Endodermal cell (in vitro differentiated cells): ENCODE data around the gene TRIM46. TPM values are rescaled to one million over a fixed set of nuclear protein-coding genes. Genes with fewer than 3 reads are reported as not detected.
"Not testable (repeated sequence)": the region's sequence is repeated elsewhere in the genome, so short reads cannot be mapped to it uniquely, and the experiment has no call there.

Source experiments
- DNase-seq: peaks from one replicate; pipeline ENCODE4 v3.0.0-alpha.2; 2017
- H3K27ac ChIP-seq: 2 replicates; pipeline ENCODE4 v1.5.1; 2013; ENCODE audit warnings: mild to moderate bottlenecking, low read depth, low read length, moderate library complexity
- H3K27me3 ChIP-seq: 2 replicates; pipeline ENCODE4 v1.6.1; 2013; ENCODE audit warnings: mild to moderate bottlenecking, low read length, moderate library complexity; ENCODE audit not compliant: insufficient read depth, control insufficient read depth, poor library complexity, severe bottlenecking
- H3K36me3 ChIP-seq: 2 replicates; pipeline ENCODE4 v1.7.0; 2013; ENCODE audit warnings: mild to moderate bottlenecking, low read length, moderate library complexity; ENCODE audit not compliant: control insufficient read depth, insufficient read depth
- H3K4me1 ChIP-seq: one replicate; pipeline ENCODE4 v1.7.0; 2013; ENCODE audit warnings: low read length; ENCODE audit not compliant: control insufficient read depth, insufficient read depth
- H3K4me3 ChIP-seq: 2 replicates; pipeline ENCODE4 v1.5.1; 2013; ENCODE audit warnings: mild to moderate bottlenecking, low read length, moderate library complexity
- H3K9ac ChIP-seq: 2 replicates; pipeline ENCODE4 v1.6.1; 2013; ENCODE audit warnings: mild to moderate bottlenecking, low read length, moderate library complexity; ENCODE audit not compliant: poor library complexity, severe bottlenecking; ENCODE audit errors: extremely low read depth
- H3K9me3 ChIP-seq: 2 replicates; pipeline ENCODE4 v1.6.1; 2013; ENCODE audit warnings: mild to moderate bottlenecking, low read length, moderate library complexity; ENCODE audit not compliant: control insufficient read depth
- H3K27ac Mint-ChIP-seq: 2 replicates; pipeline ENCODE4 v1.8.0; 2020; ENCODE audit warnings: mixed read lengths
- H3K27me3 Mint-ChIP-seq: 2 replicates; pipeline ENCODE4 v1.8.0; 2021; ENCODE audit warnings: mild to moderate bottlenecking, mixed read lengths; ENCODE audit not compliant: insufficient read depth
- H3K36me3 Mint-ChIP-seq: 2 replicates; pipeline ENCODE4 v1.8.0; 2020; ENCODE audit warnings: low read depth, mixed read lengths
- H3K4me1 Mint-ChIP-seq: 2 replicates; pipeline ENCODE4 v1.8.0; 2020; ENCODE audit warnings: mixed read lengths
- H3K4me3 Mint-ChIP-seq: 2 replicates; pipeline ENCODE4 v1.8.0; 2020; ENCODE audit warnings: mild to moderate bottlenecking, moderate library complexity, mixed read lengths
- H3K9me3 Mint-ChIP-seq: 2 replicates; pipeline ENCODE4 v1.8.0; 2020; ENCODE audit warnings: mild to moderate bottlenecking, mixed read lengths
- WGBS, 2 experiments: methylation state at CpG; one replicate each; pipeline versions ENCODE4 v1.1.5 to v1.1.7; 2013; ENCODE audit warnings: missing lambda C conversion rate in 2 of 2, mixed read lengths in 1 of 2; ENCODE audit not compliant: insufficient coverage in 1 of 2, insufficient read length in 1 of 2; 5-methylcytosine and 5-hydroxymethylcytosine counted together
- total RNA-seq, 2 donors: library from RNA; stranded (reverse); fragmentation: NEBNext Ultra II Directional in 1 of 2; extraction: Animal tissue kit (Norgen Biotek cat#: 25700) in 1 of 2; gene quantifications; 2 replicates in 1 of 2; 3 replicates in 1 of 2; pipeline ENCODE4 v1.2.1, GENCODE V29; 2021
- TF ChIP-seq, protein P1 (sequence below): fragments of 200-600 bp; sonication (generic); conservative IDR thresholded peaks from 2 replicates; pipeline ENCODE4 v1.5.0; 2021; ENCODE audit warnings: antibody characterized with exemption, mild to moderate bottlenecking

TRIM46 gene
- total RNA-seq, 2 donors from 2014 or later, result 5.1 to 7.1 TPM

DNA sequence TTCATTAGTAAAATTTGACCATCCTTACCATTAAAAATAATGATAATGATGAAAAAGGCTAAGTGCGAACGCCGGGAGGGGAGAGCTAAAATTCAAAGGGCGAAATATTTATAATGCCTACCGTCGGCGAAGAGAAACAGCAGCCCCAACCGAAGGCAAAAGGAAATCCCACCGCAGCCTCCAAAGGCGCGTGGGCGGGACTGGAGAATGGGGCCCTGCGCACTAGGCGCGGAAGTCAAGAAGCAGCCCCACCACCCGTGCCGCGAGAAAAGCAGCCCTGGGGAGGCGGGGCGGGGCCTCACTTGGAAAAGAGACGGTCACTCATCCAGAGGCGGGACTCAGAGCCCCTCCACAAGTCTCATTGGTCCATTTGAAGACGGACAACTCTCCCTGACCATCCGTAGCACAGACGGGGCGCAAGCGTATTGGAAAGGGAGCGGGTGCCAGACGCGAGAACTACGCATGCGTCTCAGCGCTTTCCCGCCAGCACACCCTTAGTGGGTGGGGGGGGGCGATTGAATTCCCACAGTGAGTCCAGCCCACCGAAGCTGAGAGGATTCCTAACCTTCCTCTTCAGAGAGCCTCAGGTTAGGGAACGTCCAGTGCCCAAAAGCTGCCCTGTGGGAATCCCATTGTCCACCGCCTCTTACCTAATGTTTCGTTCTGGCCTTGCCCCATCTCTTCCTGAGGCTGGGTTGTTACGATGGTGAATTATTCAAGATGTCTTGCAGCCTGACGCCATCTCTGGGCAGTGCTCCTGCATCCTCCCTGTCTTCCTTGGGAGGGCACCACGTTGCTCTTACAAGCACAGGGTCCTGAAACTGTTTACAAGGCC, 53.8 kb downstream of the TRIM46 start:
- no peaks in the 10 kb centered on the region for H3K36me3 ChIP-seq
- peak overlapping the region; percentile 87 for H3K4me3 Mint-ChIP-seq
- WGBS, 2 experiments, result 2% methylated on average over 29 to 42 of the region's 42 CpGs

DNA sequence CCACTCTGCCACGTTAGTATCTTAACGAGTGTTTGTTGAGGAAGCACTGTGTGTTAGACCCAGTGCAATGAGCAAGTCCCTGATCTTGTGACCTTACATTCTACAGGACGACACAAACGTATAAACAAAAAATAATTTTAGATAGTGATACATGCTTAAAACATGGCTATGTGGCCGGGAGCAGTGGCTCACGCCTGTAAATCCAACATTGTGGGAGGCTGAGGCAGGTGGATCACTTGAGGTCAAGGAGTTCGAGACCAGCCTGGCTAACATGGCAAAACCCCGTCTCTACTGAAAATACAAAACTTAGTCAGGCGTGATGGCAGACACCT, 54.4 kb downstream of the TRIM46 start:
- H3K27ac Mint-ChIP-seq, result peak overlapping the region; percentile 97
- TF ChIP-seq, protein P1, sequence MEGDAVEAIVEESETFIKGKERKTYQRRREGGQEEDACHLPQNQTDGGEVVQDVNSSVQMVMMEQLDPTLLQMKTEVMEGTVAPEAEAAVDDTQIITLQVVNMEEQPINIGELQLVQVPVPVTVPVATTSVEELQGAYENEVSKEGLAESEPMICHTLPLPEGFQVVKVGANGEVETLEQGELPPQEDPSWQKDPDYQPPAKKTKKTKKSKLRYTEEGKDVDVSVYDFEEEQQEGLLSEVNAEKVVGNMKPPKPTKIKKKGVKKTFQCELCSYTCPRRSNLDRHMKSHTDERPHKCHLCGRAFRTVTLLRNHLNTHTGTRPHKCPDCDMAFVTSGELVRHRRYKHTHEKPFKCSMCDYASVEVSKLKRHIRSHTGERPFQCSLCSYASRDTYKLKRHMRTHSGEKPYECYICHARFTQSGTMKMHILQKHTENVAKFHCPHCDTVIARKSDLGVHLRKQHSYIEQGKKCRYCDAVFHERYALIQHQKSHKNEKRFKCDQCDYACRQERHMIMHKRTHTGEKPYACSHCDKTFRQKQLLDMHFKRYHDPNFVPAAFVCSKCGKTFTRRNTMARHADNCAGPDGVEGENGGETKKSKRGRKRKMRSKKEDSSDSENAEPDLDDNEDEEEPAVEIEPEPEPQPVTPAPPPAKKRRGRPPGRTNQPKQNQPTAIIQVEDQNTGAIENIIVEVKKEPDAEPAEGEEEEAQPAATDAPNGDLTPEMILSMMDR, result no peak
- H3K4me3 Mint-ChIP-seq, result peak overlapping the region; percentile 87
- no peaks in the 10 kb centered on the region for H3K4me1 ChIP-seq
- no peak for DNase-seq
- 84 to 85% methylated on average over 7 to 9 of the region's 9 CpGs for WGBS, 2 experiments
- peak overlapping the region; percentile 95 for H3K4me3 ChIP-seq
- no peaks in the 10 kb centered on the region for H3K9me3 Mint-ChIP-seq
- peak overlapping the region; percentile 86 for H3K27ac ChIP-seq
- H3K36me3 Mint-ChIP-seq, result peaks cover 2% of the 10 kb centered on the region
- no peaks in the 10 kb centered on the region for H3K27me3 ChIP-seq
- H3K9me3 ChIP-seq, result no peaks in the 10 kb centered on the region
- peak overlapping the region; percentile 40 for H3K9ac ChIP-seq
- peaks cover 17% of the 10 kb centered on the region for H3K4me1 Mint-ChIP-seq
- H3K36me3 ChIP-seq, result no peaks in the 10 kb centered on the region
- H3K27me3 Mint-ChIP-seq, result peaks cover 14% of the 10 kb centered on the region

More for the DNA sequence above, 53.8 kb downstream of the TRIM46 start:
- Histone ChIP-seq H3K9ac (peak overlapping the region; percentile 74), H3K27ac (peak overlapping the region; percentile 90), H3K4me1 (no peaks in the 10 kb centered on the region), H3K9me3 (no peaks in the 10 kb centered on the region), H3K27me3 (no peaks in the 10 kb centered on the region), H3K4me3 (peak overlapping the region; percentile 95)
- TF ChIP-seq, protein P1, result no peak
- peaks cover 17% of the 10 kb centered on the region for H3K4me1 Mint-ChIP-seq
- H3K9me3 Mint-ChIP-seq, result no peaks in the 10 kb centered on the region
- DNase-seq, result peak; percentile 99
- peak overlapping the region; percentile 97 for H3K27ac Mint-ChIP-seq
- peaks cover 2% of the 10 kb centered on the region for H3K36me3 Mint-ChIP-seq
- peaks cover 14% of the 10 kb centered on the region for H3K27me3 Mint-ChIP-seq

DNA sequence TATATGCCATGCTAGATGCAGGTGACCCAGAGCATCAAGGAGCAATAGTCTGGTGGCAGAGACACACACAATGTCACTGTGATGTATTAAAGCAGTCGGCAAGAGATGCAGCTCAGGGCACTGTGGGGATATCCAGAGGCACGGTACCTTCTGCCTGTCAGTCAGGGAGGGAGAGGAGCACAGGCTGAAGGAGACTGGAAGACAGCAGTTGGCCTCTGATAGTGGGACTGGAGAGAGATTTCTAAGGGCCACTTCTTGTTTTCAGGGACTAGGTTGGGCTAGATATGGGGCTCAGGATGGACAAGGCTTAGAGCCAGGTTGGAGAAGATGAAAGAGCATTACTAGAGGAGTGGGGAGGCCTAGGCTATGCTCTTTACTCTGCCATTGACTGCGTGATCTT, 57.7 kb downstream of the TRIM46 start:
- not testable (repeated sequence) for H3K27me3 ChIP-seq, H3K27ac Mint-ChIP-seq, H3K36me3 ChIP-seq, H3K4me3 Mint-ChIP-seq, H3K9me3 Mint-ChIP-seq, H3K4me1 ChIP-seq, H3K27ac ChIP-seq, DNase-seq, H3K9ac ChIP-seq, H3K36me3 Mint-ChIP-seq, H3K9me3 ChIP-seq, H3K4me1 Mint-ChIP-seq, H3K4me3 ChIP-seq
- 78 to 91% methylated on average over 2 to 3 of the region's 3 CpGs for WGBS, 2 experiments
- peaks cover 14% of the 10 kb centered on the region for H3K27me3 Mint-ChIP-seq

DNA sequence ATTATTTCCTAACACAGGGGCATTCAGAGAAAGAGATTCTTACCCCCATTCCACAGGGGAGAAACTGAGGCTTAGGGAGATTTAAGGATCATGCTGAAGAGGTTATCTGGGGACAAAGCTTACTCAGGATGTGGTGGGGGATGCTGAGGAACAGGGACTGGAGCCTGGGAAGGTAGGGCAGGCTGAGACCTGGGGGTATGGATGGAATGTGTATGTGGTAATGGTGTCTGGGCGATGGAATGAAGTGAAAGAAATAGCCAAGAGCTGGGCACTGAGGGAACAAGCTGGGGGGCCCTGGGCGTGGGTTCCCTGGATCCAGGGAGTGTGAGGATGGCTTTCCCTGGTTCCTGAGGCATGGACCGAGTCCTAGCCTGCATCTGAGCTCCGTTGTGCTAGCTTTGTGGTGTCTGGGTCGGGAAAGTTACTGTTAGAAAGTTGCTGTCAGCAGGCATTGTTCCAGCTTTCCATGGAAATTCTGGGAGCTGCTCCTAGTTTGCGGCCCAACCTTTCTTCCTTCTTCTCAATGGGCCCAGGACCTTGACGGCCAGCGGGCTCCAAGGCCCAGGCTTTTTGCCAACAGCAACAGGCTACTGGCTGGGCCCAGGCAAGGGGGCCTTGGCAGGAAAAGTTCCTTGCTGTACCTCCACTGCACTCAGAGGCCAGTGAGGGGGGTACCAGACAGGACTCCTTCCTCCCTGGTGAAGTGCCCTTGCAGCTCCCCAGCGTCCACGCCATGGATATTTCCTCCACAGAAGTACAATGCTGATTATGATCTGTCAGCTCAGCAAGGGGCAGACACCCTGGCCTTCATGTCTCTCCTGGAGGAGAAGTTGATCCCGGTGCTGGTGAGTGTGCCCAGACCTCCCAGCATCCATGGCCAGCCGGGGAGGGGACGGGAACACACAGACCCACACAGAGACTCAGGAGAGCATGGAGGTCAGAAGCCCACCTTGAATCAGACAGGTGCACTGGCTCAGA, 58.6 kb downstream of the TRIM46 start:
- not testable (repeated sequence) for H3K9ac ChIP-seq, H3K27ac Mint-ChIP-seq, H3K4me1 Mint-ChIP-seq, H3K27ac ChIP-seq, H3K4me3 ChIP-seq, H3K9me3 Mint-ChIP-seq, H3K4me1 ChIP-seq, H3K4me3 Mint-ChIP-seq, H3K9me3 ChIP-seq, DNase-seq, H3K27me3 ChIP-seq, H3K36me3 ChIP-seq
- peaks cover 16% of the 10 kb centered on the region for H3K36me3 Mint-ChIP-seq
- peaks cover 14% of the 10 kb centered on the region for H3K27me3 Mint-ChIP-seq
- WGBS, 2 experiments, result 90 to 100% methylated on average over 4 to 13 of the region's 13 CpGs

- peaks cover 14% of the 10 kb centered on the region for H3K27me3 Mint-ChIP-seq
- H3K36me3 ChIP-seq, H3K4me1 ChIP-seq, H3K9me3 Mint-ChIP-seq, H3K4me3 Mint-ChIP-seq, H3K9ac ChIP-seq, H3K27ac ChIP-seq, DNase-seq, H3K27ac Mint-ChIP-seq, H3K9me3 ChIP-seq, H3K27me3 ChIP-seq, H3K4me3 ChIP-seq, H3K4me1 Mint-ChIP-seq: not testable (repeated sequence)
- H3K36me3 Mint-ChIP-seq, result peaks cover 23% of the 10 kb centered on the region
- WGBS, 2 experiments, result 77% methylated on average over 1 of the region's 5 CpGs; no CpG with 5 or more reads in 1 of the 2 experiments
Measured at GRCh38 chr1:155233502-155233901, 59.9 kb downstream of the TRIM46 start.
